Middle frontal gyrus (tissue), 1 donor: Measurements from ENCODE around the gene MYO1B.

ENCODE experiments used
- DNase-seq: peaks from one replicate; pipeline ENCODE4 v3.0.0-alpha.2; 2015; ENCODE audit warnings: low spot score; ENCODE audit errors: extremely low spot score

The MYO1B gene

GRCh38 chr2:191296083-191297006 lies 51.1 kb downstream of the MYO1B start:
- no peak for DNase-seq

GRCh38 chr2:191297033-191297432 lies 51.8 kb downstream of the MYO1B start:
- DNase-seq: no peak

- DNase-seq: no peak
Observed at GRCh38 chr2:191298306-191298705, 53.1 kb downstream of the MYO1B start.

GRCh38 chr2:191299010-191299409 lies 53.8 kb downstream of the MYO1B start:
- no peak for DNase-seq

- DNase-seq: no peak
Observed at GRCh38 chr2:191299866-191300265, 54.7 kb downstream of the MYO1B start.

- DNase-seq: no peak
Observed at GRCh38 chr2:191301971-191302370, 56.8 kb downstream of the MYO1B start.

- no peak for DNase-seq
Observed at GRCh38 chr2:191302459-191303139, 57.4 kb downstream of the MYO1B start.

- no peak for DNase-seq
Observed at GRCh38 chr2:191303140-191304005, 58.2 kb downstream of the MYO1B start.

GRCh38 chr2:191304939-191305875 lies 60.0 kb downstream of the MYO1B start:
- DNase-seq: no peak

- no peak for DNase-seq
Observed at GRCh38 chr2:191308026-191308425, 62.8 kb downstream of the MYO1B start.

- DNase-seq: no peak
Observed at GRCh38 chr2:191311156-191311555, 66.0 kb downstream of the MYO1B start.

GRCh38 chr2:191311627-191312026 lies 66.4 kb downstream of the MYO1B start:
- DNase-seq: no peak

GRCh38 chr2:191312163-191312562 lies 67.0 kb downstream of the MYO1B start:
- no peak for DNase-seq

- no peak for DNase-seq
Observed at GRCh38 chr2:191312662-191313061, 67.5 kb downstream of the MYO1B start.

GRCh38 chr2:191314697-191315364 lies 69.6 kb downstream of the MYO1B start:
- no peak for DNase-seq

- DNase-seq: no peak
Observed at GRCh38 chr2:191315365-191315752, 70.2 kb downstream of the MYO1B start.

GRCh38 chr2:191316246-191316994 lies 71.2 kb downstream of the MYO1B start:
- DNase-seq: no peak

GRCh38 chr2:191318037-191318728 lies 73.0 kb downstream of the MYO1B start:
- no peak for DNase-seq

- no peak for DNase-seq
Observed at GRCh38 chr2:191318729-191319078, 73.5 kb downstream of the MYO1B start.
